CD4-positive, alpha-beta T cell treated with Interleukin-1 beta for 1 hour (primary cell): ENCODE data around the gene KIAA1549.

Source experiments
- DNase-seq, 2 donors: peaks; one replicate each; pipeline ENCODE4 v3.0.0-alpha.2; 2020 to 2022

The KIAA1549 gene

GRCh38 chr7:138974675-138975292 lies 6.4 kb downstream of the KIAA1549 start:
- no peak for DNase-seq

GRCh38 chr7:138974103-138974502 lies 7.1 kb downstream of the KIAA1549 start:
- no peak for DNase-seq

- DNase-seq = no peak
These were observed 10.2 kb downstream of the KIAA1549 start for GRCh38 chr7:138970952-138971351.

- no peak for DNase-seq
These were observed 10.7 kb downstream of the KIAA1549 start for GRCh38 chr7:138970446-138970845.

- DNase-seq = no peak
These were observed 14.0 kb downstream of the KIAA1549 start for GRCh38 chr7:138967159-138967558.

GRCh38 chr7:138964624-138965436 lies 16.4 kb downstream of the KIAA1549 start:
- no peak for DNase-seq

- no peak for DNase-seq
These were observed 17.5 kb downstream of the KIAA1549 start for GRCh38 chr7:138963675-138964074.

- no peak for DNase-seq
These were observed 18.5 kb downstream of the KIAA1549 start for GRCh38 chr7:138962561-138963270.

- DNase-seq = no peak
These were observed 20.0 kb downstream of the KIAA1549 start for GRCh38 chr7:138961159-138961558.

GRCh38 chr7:138958391-138958956 lies 22.7 kb downstream of the KIAA1549 start:
- DNase-seq = no peak

GRCh38 chr7:138957753-138958390 lies 23.3 kb downstream of the KIAA1549 start:
- no peak for DNase-seq

- DNase-seq = no peak
These were observed 24.0 kb downstream of the KIAA1549 start for GRCh38 chr7:138957217-138957616.

GRCh38 chr7:138954545-138955475 lies 26.4 kb downstream of the KIAA1549 start:
- DNase-seq = no peak

GRCh38 chr7:138952791-138953190 lies 28.4 kb downstream of the KIAA1549 start:
- DNase-seq = no peak

- no peak for DNase-seq
These were observed 29.2 kb downstream of the KIAA1549 start for GRCh38 chr7:138951953-138952352.

GRCh38 chr7:138949421-138950088 lies 31.6 kb downstream of the KIAA1549 start:
- no peak for DNase-seq

- DNase-seq = no peak
These were observed 32.8 kb downstream of the KIAA1549 start for GRCh38 chr7:138948403-138948802.

- DNase-seq = no peak
These were observed 35.4 kb downstream of the KIAA1549 start for GRCh38 chr7:138945821-138946220.

- no peak for DNase-seq
These were observed 36.0 kb downstream of the KIAA1549 start for GRCh38 chr7:138945154-138945553.

GRCh38 chr7:138944592-138944991 lies 36.6 kb downstream of the KIAA1549 start:
- no peak for DNase-seq

- no peak for DNase-seq
These were observed 38.1 kb downstream of the KIAA1549 start for GRCh38 chr7:138943061-138943460.
